HUDEP-2 (cell line): ENCODE results near the gene PIK3R1.

ENCODE experiments used
- DNase-seq, 76 experiments: peaks; one replicate each; lab custom pipeline; 2025; ENCODE audit not compliant: unreplicated experiment in 76 of 76; lab: John Stamatoyannopoulos, UW

PIK3R1 gene

GRCh38 chr5:68267066-68267465 lies 51.5 kb downstream of the PIK3R1 start:
- DNase-seq, result no peak

- no peak for DNase-seq
Observed at GRCh38 chr5:68268101-68268851, 52.7 kb downstream of the PIK3R1 start.

GRCh38 chr5:68268852-68269130 lies 53.2 kb downstream of the PIK3R1 start:
- DNase-seq, result no peak

GRCh38 chr5:68269820-68270219 lies 54.3 kb downstream of the PIK3R1 start:
- no peak for DNase-seq

- no peak for DNase-seq
Observed at GRCh38 chr5:68270399-68270975, 54.9 kb downstream of the PIK3R1 start.

GRCh38 chr5:68271124-68271523 lies 55.6 kb downstream of the PIK3R1 start:
- DNase-seq, result no peak

GRCh38 chr5:68272289-68272688 lies 56.7 kb downstream of the PIK3R1 start:
- DNase-seq, result peak in 5 of 76 experiments; percentile 3 to 21 (median 13)

- DNase-seq, result no peak
Observed at GRCh38 chr5:68273717-68274409, 58.3 kb downstream of the PIK3R1 start.

- no peak for DNase-seq
Observed at GRCh38 chr5:68274847-68275651, 59.5 kb downstream of the PIK3R1 start.

GRCh38 chr5:68276740-68277139 lies 61.2 kb downstream of the PIK3R1 start:
- DNase-seq, result no peak

GRCh38 chr5:68277431-68277830 lies 61.9 kb downstream of the PIK3R1 start:
- no peak for DNase-seq

GRCh38 chr5:68279984-68280383 lies 64.4 kb downstream of the PIK3R1 start:
- peak in 2 of 76 experiments; percentile 6 to 7 for DNase-seq

- no peak for DNase-seq
Observed at GRCh38 chr5:68282001-68282400, 66.4 kb downstream of the PIK3R1 start.

- DNase-seq, result no peak
Observed at GRCh38 chr5:68283766-68284165, 68.2 kb downstream of the PIK3R1 start.

- no peak for DNase-seq
Observed at GRCh38 chr5:68285075-68285840, 69.7 kb downstream of the PIK3R1 start.

- DNase-seq, result peak in 30 of 76 experiments; percentile 17 to 69 (median 51)
Observed at GRCh38 chr5:68285851-68286611, 70.5 kb downstream of the PIK3R1 start.

- DNase-seq, result peak in 1 of 76 experiments; percentile 10
Observed at GRCh38 chr5:68286612-68286912, 71.0 kb downstream of the PIK3R1 start.

GRCh38 chr5:68287631-68287975 lies 72.0 kb downstream of the PIK3R1 start:
- DNase-seq, result no peak

GRCh38 chr5:68287976-68288706 lies 72.6 kb downstream of the PIK3R1 start:
- DNase-seq, result peak in 26 of 76 experiments; percentile 3 to 60 (median 23)
